ENCODE results near the gene C1QTNF4. TPM values are rescaled to one million over a fixed set of nuclear protein-coding genes. Genes with fewer than 3 reads are reported as not detected.

The C1QTNF4 gene
- total and polyA plus RNA-seq, 8 donors: 0.09 to 3.6 (median 0.50) TPM; not detected in 1

DNA sequence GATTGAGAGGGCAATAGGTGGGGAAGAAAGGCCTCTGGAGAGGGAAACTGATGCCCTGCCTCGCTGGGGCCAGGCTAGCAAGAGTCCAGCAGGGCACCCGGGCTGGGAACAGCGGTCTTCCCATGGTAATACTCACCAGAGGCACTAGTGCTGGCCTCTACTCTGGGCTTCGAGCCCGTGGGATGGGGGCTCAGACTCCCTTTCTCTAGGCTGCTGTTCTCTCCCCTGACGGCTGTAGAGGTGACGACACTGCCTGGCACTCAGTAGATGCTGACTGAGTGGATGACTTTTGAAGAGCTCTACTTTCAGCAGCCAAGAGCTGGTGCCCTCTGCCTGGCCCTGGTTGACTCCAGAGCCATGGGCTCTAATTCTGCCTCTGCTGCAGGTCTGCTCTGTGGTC is 818 bp upstream of the C1QTNF4 start:
- Histone ChIP-seq H3K27ac (no peak overlapping the region), H3K9me3 (no peaks in the 10 kb centered on the region), H3K36me3 (no peaks in the 10 kb centered on the region), H3K4me1 (no peaks in the 10 kb centered on the region), H3K4me3 (no peak overlapping the region), H3K27me3 (no peaks in the 10 kb centered on the region)
- ATAC-seq (no peak), FAIRE-seq (no peak), DNase-seq (no peak)
- 56 to 57% methylated on average over 7 of the region's 7 CpGs for WGBS, 2 donors
- TF ChIP-seq, protein P1, sequence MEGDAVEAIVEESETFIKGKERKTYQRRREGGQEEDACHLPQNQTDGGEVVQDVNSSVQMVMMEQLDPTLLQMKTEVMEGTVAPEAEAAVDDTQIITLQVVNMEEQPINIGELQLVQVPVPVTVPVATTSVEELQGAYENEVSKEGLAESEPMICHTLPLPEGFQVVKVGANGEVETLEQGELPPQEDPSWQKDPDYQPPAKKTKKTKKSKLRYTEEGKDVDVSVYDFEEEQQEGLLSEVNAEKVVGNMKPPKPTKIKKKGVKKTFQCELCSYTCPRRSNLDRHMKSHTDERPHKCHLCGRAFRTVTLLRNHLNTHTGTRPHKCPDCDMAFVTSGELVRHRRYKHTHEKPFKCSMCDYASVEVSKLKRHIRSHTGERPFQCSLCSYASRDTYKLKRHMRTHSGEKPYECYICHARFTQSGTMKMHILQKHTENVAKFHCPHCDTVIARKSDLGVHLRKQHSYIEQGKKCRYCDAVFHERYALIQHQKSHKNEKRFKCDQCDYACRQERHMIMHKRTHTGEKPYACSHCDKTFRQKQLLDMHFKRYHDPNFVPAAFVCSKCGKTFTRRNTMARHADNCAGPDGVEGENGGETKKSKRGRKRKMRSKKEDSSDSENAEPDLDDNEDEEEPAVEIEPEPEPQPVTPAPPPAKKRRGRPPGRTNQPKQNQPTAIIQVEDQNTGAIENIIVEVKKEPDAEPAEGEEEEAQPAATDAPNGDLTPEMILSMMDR (IDR thresholded peaks at IDR 0.05): no peak
- intact Hi-C loops (cut with DNase I): no loop called here

DNA sequence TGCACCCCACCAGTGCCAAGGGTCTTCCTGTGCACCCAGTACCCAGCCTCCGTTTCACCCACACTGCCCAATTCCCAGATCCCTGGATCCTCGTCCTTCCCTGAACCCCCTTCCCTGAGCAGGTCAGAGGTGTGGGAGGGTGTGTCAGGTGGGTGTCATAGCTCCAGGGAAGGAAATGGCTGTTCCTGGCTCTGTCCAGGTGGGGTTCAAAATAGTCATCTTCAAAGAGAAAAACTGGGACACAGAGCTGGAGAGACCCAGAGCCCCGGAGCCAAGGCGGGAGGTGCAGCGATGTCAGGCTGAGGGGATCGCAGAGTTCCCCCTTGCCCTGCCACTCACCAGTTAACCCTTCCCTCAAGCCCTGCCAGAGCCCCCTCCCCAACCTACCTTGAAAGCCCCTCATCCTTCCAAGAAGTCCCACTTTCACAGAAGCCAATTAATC is 698 bp downstream of the C1QTNF4 start:
- ATAC-seq (peak in 1 of 4 donors; percentile 11), FAIRE-seq (no peak), DNase-seq (no peak)
- intact Hi-C loops (cut with DNase I): no loop called here
- H3K4me3 ChIP-seq: no peak overlapping the region
- H3K27me3 ChIP-seq: no peaks in the 10 kb centered on the region
- TF ChIP-seq, protein P1 (IDR thresholded peaks at IDR 0.05): no peak
- WGBS, 2 donors: 4 to 10% methylated on average over 6 of the region's 6 CpGs
- no peaks in the 10 kb centered on the region for H3K4me1 ChIP-seq
- H3K9me3 ChIP-seq: no peaks in the 10 kb centered on the region
- no peak overlapping the region for H3K27ac ChIP-seq
- H3K36me3 ChIP-seq: no peaks in the 10 kb centered on the region

DNA sequence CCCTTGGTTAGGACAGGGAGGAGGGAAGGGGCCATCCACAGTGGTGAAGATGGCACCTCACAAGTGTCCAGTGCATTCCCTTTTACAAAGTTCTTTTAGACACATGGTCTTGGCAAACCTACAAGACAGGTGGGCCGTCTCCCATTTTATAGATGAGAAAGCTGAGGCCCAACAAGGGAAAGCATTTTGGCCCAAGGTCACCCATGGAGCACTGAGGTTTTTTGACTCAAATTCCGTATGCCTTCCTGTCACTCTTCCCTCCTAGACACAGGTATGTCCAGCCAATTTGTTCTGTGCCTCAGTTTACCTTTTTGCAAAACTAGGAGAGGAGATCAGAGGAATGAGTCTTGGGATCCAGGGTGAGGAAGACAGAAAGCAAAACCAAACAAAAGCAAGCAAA is 1.2 kb downstream of the C1QTNF4 start:
- ATAC-seq (no peak), FAIRE-seq (no peak), DNase-seq (no peak)
- TF ChIP-seq, protein P1 (IDR thresholded peaks at IDR 0.05): no peak
- Histone ChIP-seq H3K4me3 (no peak overlapping the region), H3K4me1 (no peaks in the 10 kb centered on the region), H3K27me3 (no peaks in the 10 kb centered on the region), H3K9me3 (no peaks in the 10 kb centered on the region), H3K27ac (no peak overlapping the region), H3K36me3 (no peaks in the 10 kb centered on the region)
- intact Hi-C loops (cut with DNase I): no loop called here
- WGBS, 2 donors: 55 to 59% methylated on average over 2 of the region's 2 CpGs

DNA sequence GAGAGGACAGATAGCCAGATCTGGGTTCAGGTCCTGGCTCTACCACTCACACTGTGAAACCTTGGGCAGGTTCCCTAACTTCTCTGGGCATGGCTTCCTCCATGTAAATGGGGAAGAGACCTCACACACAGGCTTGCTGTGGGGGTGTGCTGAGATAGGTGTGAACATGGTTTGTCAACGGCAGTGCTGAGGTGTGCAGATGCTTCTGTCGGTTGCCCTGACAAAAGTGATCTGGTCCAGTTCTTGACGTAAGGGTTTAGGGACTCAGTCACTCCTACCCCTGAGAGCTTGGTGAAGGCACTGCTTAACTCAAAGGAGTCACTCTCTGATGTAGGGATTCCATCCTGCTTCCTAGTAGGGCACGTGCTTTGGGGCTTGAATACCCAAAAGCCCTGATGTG is 2.0 kb downstream of the C1QTNF4 start:
- no peak for FAIRE-seq

DNA sequence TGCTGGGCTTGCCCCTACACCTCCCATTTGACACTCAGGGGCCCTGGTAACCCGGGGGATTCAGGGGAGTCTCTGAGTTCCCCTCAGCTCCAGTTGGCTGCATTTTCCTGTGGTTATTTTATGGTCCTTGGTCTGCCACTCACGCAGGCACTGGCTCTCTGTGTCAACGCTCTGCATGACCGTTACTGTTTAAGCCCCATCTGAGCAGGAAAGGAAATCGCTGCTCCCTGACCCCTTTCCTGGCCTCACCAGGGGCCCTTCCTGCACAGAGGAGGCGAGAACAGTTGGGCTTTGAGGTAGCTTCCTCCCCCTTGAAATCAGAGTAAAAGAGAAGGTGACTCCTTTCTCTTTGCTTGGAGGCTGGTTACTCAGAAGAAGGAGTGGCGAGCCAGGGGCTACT is 2.4 kb downstream of the C1QTNF4 start:
- no peaks in the 10 kb centered on the region for H3K36me3 ChIP-seq
- no peak overlapping the region for H3K27ac ChIP-seq
- intact Hi-C loops (cut with DNase I): no loop called here
- ATAC-seq (no peak), FAIRE-seq (no peak), DNase-seq (no peak)
- H3K9me3 ChIP-seq: no peaks in the 10 kb centered on the region
- no peak overlapping the region for H3K4me3 ChIP-seq
- WGBS, 2 donors: 63 to 69% methylated on average over 7 of the region's 7 CpGs
- TF ChIP-seq, protein P1 (IDR thresholded peaks at IDR 0.05): no peak
- no peaks in the 10 kb centered on the region for H3K27me3 ChIP-seq
- H3K4me1 ChIP-seq: no peaks in the 10 kb centered on the region

More for the DNA sequence above, 2.0 kb downstream of the C1QTNF4 start:
- intact Hi-C loops (cut with DNase I): no loop called here
- H3K27me3 ChIP-seq: no peaks in the 10 kb centered on the region
- 70 to 84% methylated on average over 4 of the region's 4 CpGs for WGBS, 2 donors
- no peak overlapping the region for H3K4me3 ChIP-seq
- no peak overlapping the region for H3K27ac ChIP-seq
- TF ChIP-seq, protein P1 (IDR thresholded peaks at IDR 0.05): no peak
- H3K4me1 ChIP-seq: no peaks in the 10 kb centered on the region
- ATAC-seq (no peak), DNase-seq (no peak)
- no peaks in the 10 kb centered on the region for H3K36me3 ChIP-seq
- H3K9me3 ChIP-seq: no peaks in the 10 kb centered on the region
